WERI-Rb-1 (cell line): ENCODE measurements around the gene GPC3.

Experiments
- DNase-seq: peaks from one replicate; pipeline ENCODE4 v3.0.0-alpha.2; 2020
- H3K27ac ChIP-seq: fragments of 250-450 bp; sonication (Bioruptor Pico); 2 replicates; pipeline ENCODE4 v1.5.1; 2020; ENCODE audit warnings: mild to moderate bottlenecking, moderate library complexity
- H3K27me3 ChIP-seq: fragments of 250-450 bp; sonication (Bioruptor Pico); 2 replicates; pipeline ENCODE4 v1.5.1; 2021; ENCODE audit warnings: mild to moderate bottlenecking, low read depth, moderate library complexity; ENCODE audit not compliant: insufficient read depth, severe bottlenecking
- H3K36me3 ChIP-seq: fragments of 250-450 bp; sonication (Bioruptor Pico); 2 replicates; pipeline ENCODE4 v1.5.1; 2020; ENCODE audit warnings: mild to moderate bottlenecking, moderate library complexity
- H3K4me3 ChIP-seq: 2 replicates; pipeline ENCODE4 v1.5.1; 2011; ENCODE audit warnings: low read depth, mild to moderate bottlenecking, control low read depth, low read length
- H3K9me3 ChIP-seq: fragments of 250-450 bp; sonication (Bioruptor Pico); 2 replicates; pipeline ENCODE4 v1.5.1; 2021; ENCODE audit warnings: mild to moderate bottlenecking, moderate library complexity; ENCODE audit not compliant: severe bottlenecking
- CTCF ChIP-seq: IDR thresholded peaks from 2 replicates; pipeline ENCODE4 v1.5.1; 2011; ENCODE audit warnings: low read depth, mild to moderate bottlenecking, control low read depth, inconsistent platforms, low read length

GPC3 gene

GRCh38 chrX:133666256-133666655, 319.1 kb downstream of the GPC3 start:
- H3K4me3 ChIP-seq = no peak overlapping the region
- peaks cover 67% of the 10 kb centered on the region for H3K27me3 ChIP-seq
- no peak overlapping the region for H3K27ac ChIP-seq
- TF ChIP-seq CTCF = no peak
- no peak for DNase-seq
- no peaks in the 10 kb centered on the region for H3K9me3 ChIP-seq
- H3K36me3 ChIP-seq = no peaks in the 10 kb centered on the region

- DNase-seq = no peak
- TF ChIP-seq CTCF = no peak
- H3K9me3 ChIP-seq = no peaks in the 10 kb centered on the region
- peaks cover 46% of the 10 kb centered on the region for H3K27me3 ChIP-seq
- no peak overlapping the region for H3K27ac ChIP-seq
- no peaks in the 10 kb centered on the region for H3K36me3 ChIP-seq
- H3K4me3 ChIP-seq = no peak overlapping the region
Observed at GRCh38 chrX:133661962-133662839, 323.2 kb downstream of the GPC3 start.

GRCh38 chrX:133660281-133660680, 325.1 kb downstream of the GPC3 start:
- Histone ChIP-seq H3K36me3 (no peaks in the 10 kb centered on the region), H3K27me3 (peaks cover 35% of the 10 kb centered on the region), H3K27ac (no peak overlapping the region), H3K9me3 (no peaks in the 10 kb centered on the region), H3K4me3 (no peak overlapping the region)
- no peak for DNase-seq
- no peak for TF ChIP-seq CTCF

- no peak for DNase-seq
- Histone ChIP-seq H3K36me3 (no peaks in the 10 kb centered on the region), H3K27ac (no peak overlapping the region), H3K4me3 (no peak overlapping the region), H3K9me3 (no peaks in the 10 kb centered on the region), H3K27me3 (peaks cover 32% of the 10 kb centered on the region)
- no peak for TF ChIP-seq CTCF
Observed at GRCh38 chrX:133658293-133658911, 327.0 kb downstream of the GPC3 start.

DNA sequence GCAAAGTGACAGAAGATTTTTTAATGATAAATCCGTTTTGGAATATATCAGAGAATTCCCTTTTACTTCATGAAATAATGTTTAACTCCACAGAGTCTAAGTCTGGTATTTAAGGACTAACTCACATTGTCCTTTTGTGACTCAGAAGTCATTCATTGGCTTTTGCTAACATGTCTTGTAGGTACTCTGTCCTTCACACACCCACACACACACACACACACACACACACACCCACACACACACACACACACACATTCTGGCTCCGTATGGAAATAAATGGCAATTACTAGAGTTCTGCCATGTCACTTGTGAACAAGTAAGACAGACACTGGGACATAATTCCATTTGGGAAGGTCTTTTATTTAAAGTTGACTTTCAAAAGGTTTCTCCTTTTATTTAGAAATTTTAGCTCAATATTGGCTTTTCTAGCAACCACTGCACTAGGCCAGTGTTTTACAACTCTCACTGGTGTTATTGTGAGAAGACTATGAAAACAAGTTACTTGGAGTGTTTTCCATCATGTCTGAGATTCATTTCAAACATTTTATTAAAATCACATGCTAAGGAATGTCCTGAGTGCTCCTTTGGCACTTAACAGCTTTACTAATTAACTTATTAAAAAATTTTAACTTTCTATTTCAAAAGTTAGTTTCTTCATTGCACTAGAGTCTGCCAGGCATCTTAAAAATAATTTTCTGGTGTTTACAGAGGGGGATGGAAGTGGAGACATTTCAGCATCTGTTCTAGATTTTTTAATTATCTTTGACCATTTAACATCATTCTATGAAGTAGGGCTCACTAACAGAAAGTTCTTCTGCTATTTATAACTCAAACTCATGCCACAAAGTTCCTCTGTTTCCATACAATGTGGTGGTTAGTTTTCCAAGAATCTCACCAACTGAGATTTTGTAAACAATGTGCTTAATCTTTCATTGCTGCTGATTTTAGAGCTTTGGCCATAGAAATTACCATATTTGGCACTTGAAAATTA, 329.8 kb downstream of the GPC3 start:
- no peak for TF ChIP-seq CTCF
- Histone ChIP-seq H3K27ac (no peak overlapping the region), H3K4me3 (no peak overlapping the region), H3K9me3 (no peaks in the 10 kb centered on the region), H3K27me3 (peaks cover 20% of the 10 kb centered on the region), H3K36me3 (no peaks in the 10 kb centered on the region)
- no peak for DNase-seq
